GM23338 (cell line): Measurements from ENCODE around the gene SARDH. TPM values are rescaled to one million over a fixed set of nuclear protein-coding genes. Genes with fewer than 3 reads are reported as not detected.

Source experiments
- ATAC-seq: fragments of 200-7000 bp; cut with Tn5 transposase; 3 replicates; pipeline ENCODE4 v1.9.1; 2020
- DNase-seq: peaks from one replicate; pipeline ENCODE4 v3.0.0-alpha.2; 2015; ENCODE audit warnings: low spot score
- H2AFZ ChIP-seq: fragments of 200-600 bp; sonication (generic); 2 replicates; pipeline ENCODE4 v1.8.0; 2016; ENCODE audit warnings: antibody characterized with exemption, mild to moderate bottlenecking, moderate library complexity
- H3F3A ChIP-seq: fragments of 200-600 bp; sonication (generic); replicated peaks from 2 replicates; pipeline ENCODE4 v1.8.0; 2017; ENCODE audit warnings: antibody characterized with exemption, mixed run types, low read depth
- H3K27ac ChIP-seq: fragments of 200-600 bp; sonication (generic); 2 replicates; pipeline ENCODE4 v1.6.1; 2016; ENCODE audit warnings: low read depth
- H3K27me3 ChIP-seq: fragments of 200-600 bp; sonication (generic); 2 replicates; pipeline ENCODE4 v1.8.0; 2016; ENCODE audit warnings: mild to moderate bottlenecking, mixed run types, moderate library complexity; ENCODE audit not compliant: insufficient read depth
- H3K36me3 ChIP-seq: fragments of 200-600 bp; sonication (generic); 2 replicates; pipeline ENCODE4 v1.8.0; 2016; ENCODE audit warnings: mild to moderate bottlenecking; ENCODE audit not compliant: insufficient read depth
- H3K4me1 ChIP-seq: fragments of 200-600 bp; sonication (generic); 2 replicates; pipeline ENCODE4 v1.8.0; 2016; ENCODE audit warnings: mild to moderate bottlenecking, moderate library complexity; ENCODE audit not compliant: insufficient read depth
- H3K4me2 ChIP-seq: fragments of 200-600 bp; sonication (generic); 2 replicates; pipeline ENCODE4 v1.7.1; 2017; ENCODE audit warnings: mixed run types
- H3K4me3 ChIP-seq: fragments of 200-600 bp; sonication (generic); 2 replicates; pipeline ENCODE4 v1.6.1; 2016; ENCODE audit warnings: mixed run types
- H3K79me2 ChIP-seq: fragments of 200-600 bp; sonication (generic); replicated peaks from 2 replicates; pipeline ENCODE4 v1.8.0; 2017; ENCODE audit warnings: mild to moderate bottlenecking; ENCODE audit not compliant: insufficient read depth
- H3K9me2 ChIP-seq: fragments of 200-600 bp; sonication (generic); 2 replicates; pipeline ENCODE4 v1.8.0; 2017; ENCODE audit not compliant: insufficient read depth
- H4K20me1 ChIP-seq: fragments of 200-600 bp; sonication (generic); replicated peaks from 2 replicates; pipeline ENCODE4 v1.8.0; 2017; ENCODE audit warnings: mild to moderate bottlenecking; ENCODE audit not compliant: insufficient read depth
- H3K27ac Mint-ChIP-seq: 2 replicates; pipeline ENCODE4 v1.8.0; 2020; ENCODE audit warnings: inconsistent platforms, mild to moderate bottlenecking, moderate library complexity, mixed read lengths
- H3K27me3 Mint-ChIP-seq: 3 replicates; pipeline ENCODE4 v1.8.0; 2022; ENCODE audit warnings: low read depth, mild to moderate bottlenecking, moderate library complexity, mixed read lengths, inconsistent platforms; ENCODE audit not compliant: insufficient read depth, poor library complexity
- H3K36me3 Mint-ChIP-seq: 3 replicates; pipeline ENCODE4 v1.8.0; 2021; ENCODE audit warnings: low read depth, mild to moderate bottlenecking, inconsistent platforms, moderate library complexity, mixed read lengths
- H3K4me1 Mint-ChIP-seq: 3 replicates; pipeline ENCODE4 v1.8.0; 2020; ENCODE audit warnings: mild to moderate bottlenecking, inconsistent platforms, mixed read lengths
- H3K4me3 Mint-ChIP-seq: 3 replicates; pipeline ENCODE4 v1.8.0; 2021; ENCODE audit warnings: moderate library complexity, mild to moderate bottlenecking, inconsistent platforms, mixed read lengths
- H3K9me3 Mint-ChIP-seq: 3 replicates; pipeline ENCODE4 v1.8.0; 2020; ENCODE audit warnings: moderate library complexity, mild to moderate bottlenecking, inconsistent platforms, mixed read lengths
- CREB1 ChIP-seq: fragments of 250-450 bp; sonication (Bioruptor Pico); IDR thresholded peaks from 2 replicates; pipeline ENCODE4 v1.5.0; 2020; ENCODE audit warnings: low read depth, mild to moderate bottlenecking, moderate library complexity
- ETS1 ChIP-seq: IDR thresholded peaks from 2 replicates; pipeline ENCODE4 v1.6.1; 2016; ENCODE audit warnings: antibody characterized with exemption
- EZH2 ChIP-seq: fragments of 200-600 bp; sonication (generic); IDR thresholded peaks from one replicate; pipeline ENCODE4 v1.8.0; 2017; ENCODE audit warnings: antibody characterized with exemption, mild to moderate bottlenecking, low read depth; ENCODE audit not compliant: unreplicated experiment
- EZH2phosphoT487 ChIP-seq: fragments of 200-600 bp; sonication (generic); IDR thresholded peaks from one replicate; pipeline ENCODE4 v1.8.1; 2018; ENCODE audit warnings: antibody characterized with exemption; ENCODE audit not compliant: unreplicated experiment
- JUNB ChIP-seq: IDR thresholded peaks from one replicate; pipeline ENCODE4 v1.6.1; 2016; ENCODE audit warnings: antibody characterized with exemption; ENCODE audit not compliant: unreplicated experiment
- NANOG ChIP-seq: IDR thresholded peaks from 2 replicates; pipeline ENCODE4 v1.6.1; 2016; ENCODE audit warnings: antibody characterized with exemption, borderline replicate concordance
- POLR2AphosphoS5 ChIP-seq: IDR thresholded peaks from 2 replicates; pipeline ENCODE4 v1.6.1; 2016; ENCODE audit warnings: antibody characterized with exemption, low read depth
- STAT1 ChIP-seq: IDR thresholded peaks from one replicate; pipeline ENCODE4 v1.6.1; 2016; ENCODE audit warnings: antibody characterized with exemption; ENCODE audit not compliant: unreplicated experiment
- ZNF114 ChIP-seq: fragments of 250-450 bp; sonication (Bioruptor Pico); IDR thresholded peaks from 2 replicates; pipeline ENCODE4 v1.5.0; 2020; ENCODE audit warnings: mild to moderate bottlenecking, moderate library complexity
- ZNF331 ChIP-seq: fragments of 250-450 bp; sonication (Bioruptor Pico); IDR thresholded peaks from 2 replicates; pipeline ENCODE4 v1.5.0; 2020; ENCODE audit warnings: low read depth, mild to moderate bottlenecking, moderate library complexity
- ZNF462 ChIP-seq: fragments of 250-450 bp; sonication (Bioruptor Pico); IDR thresholded peaks from 2 replicates; pipeline ENCODE4 v1.5.0; 2020; ENCODE audit warnings: mild to moderate bottlenecking, moderate library complexity
- polyA plus RNA-seq: library from polyadenylated mRNA; unstranded; fragments of >200 nt; fragmentation: Nextera tagmentation; extraction: Ambion mirVana; gene quantifications from 2 replicates; pipeline ENCODE4 v1.2.1, GENCODE V29; 2016
- total RNA-seq: library from RNA; depleted of rRNA; stranded (reverse); fragments of >200 nt; shearing (Covaris generic); gene quantifications from 2 replicates; pipeline ENCODE4 v1.2.3, GENCODE V29; 2014
- TF ChIP-seq, protein P1 (sequence below), 2 experiments: fragments of 200-600 bp in 1 of 2; sonication (generic) in 1 of 2; conservative IDR thresholded peaks; 2 replicates each; pipeline versions ENCODE4 v1.5.1 to v1.6.1; 2016 to 2017; ENCODE audit warnings: antibody characterized with exemption in 2 of 2, low read depth in 2 of 2, mild to moderate bottlenecking in 2 of 2, moderate library complexity in 1 of 2

The SARDH gene
- total and polyA plus RNA-seq, 2 experiments from 2014 or later: 2.8 to 10.4 TPM

DNA sequence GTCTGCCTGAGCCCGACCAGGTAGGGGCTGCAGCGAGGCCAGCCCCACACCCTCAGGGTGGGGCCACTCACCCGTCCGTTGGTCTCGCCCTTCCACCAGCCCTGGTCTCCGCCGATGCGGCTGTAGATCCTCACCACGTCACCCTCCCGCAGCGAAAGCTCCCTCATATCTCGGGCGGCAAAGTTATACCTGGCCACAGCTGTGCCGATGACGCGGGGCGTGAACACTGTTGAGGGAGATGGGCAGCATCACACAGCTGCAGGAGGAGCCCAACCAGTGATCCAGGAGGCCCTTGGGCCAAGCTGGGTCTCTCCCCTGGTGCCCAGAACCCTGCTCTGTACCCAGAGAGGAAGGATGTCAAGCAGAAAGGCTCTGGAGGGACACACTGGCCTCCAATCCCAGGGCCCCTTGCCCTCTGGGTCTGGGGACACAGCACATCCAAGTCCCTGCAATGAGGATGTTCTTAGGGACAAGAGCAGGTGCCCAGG is 30.3 kb upstream of the SARDH start:
- Histone ChIP-seq H4K20me1 (0 out of 2 replicates have a peak, but pooled peaks cover 3% of the 10 kb centered on the region), H3K79me2 (no peaks in the 10 kb centered on the region), H3F3A (no peaks in the 10 kb centered on the region), H3K9me2 (no peaks in the 10 kb centered on the region), H3K4me3 (no peak overlapping the region), H3K4me1 (no peaks in the 10 kb centered on the region), H3K27ac (no peak overlapping the region), H3K36me3 (no peaks in the 10 kb centered on the region), H3K4me2 (no peak overlapping the region), H3K27me3 (no peaks in the 10 kb centered on the region), H2AFZ (no peak overlapping the region)
- DNase-seq (no peak), ATAC-seq (no peak)
- peaks cover 36% of the 10 kb centered on the region for H3K36me3 Mint-ChIP-seq
- H3K27me3 Mint-ChIP-seq: peaks cover 6% of the 10 kb centered on the region
- TF ChIP-seq NANOG (no peak), ZNF331 (no peak), EZH2phosphoT487 (no peak), STAT1 (no peak), CREB1 (no peak)
- H3K4me3 Mint-ChIP-seq: no peak overlapping the region
- no peaks in the 10 kb centered on the region for H3K4me1 Mint-ChIP-seq
- H3K27ac Mint-ChIP-seq: no peak overlapping the region
- H3K9me3 Mint-ChIP-seq: peaks cover 11% of the 10 kb centered on the region; the same call in 2 of the 3 replicates

- H3K9me2 ChIP-seq: no peaks in the 10 kb centered on the region
- H3K4me3 Mint-ChIP-seq: no peak overlapping the region
- DNase-seq (no peak), ATAC-seq (no peak)
- H3F3A ChIP-seq: no peaks in the 10 kb centered on the region
- no peaks in the 10 kb centered on the region for H3K4me1 ChIP-seq
- H3K79me2 ChIP-seq: no peaks in the 10 kb centered on the region
- peaks cover 11% of the 10 kb centered on the region; the same call in 2 of the 3 replicates for H3K9me3 Mint-ChIP-seq
- no peaks in the 10 kb centered on the region for H3K4me1 Mint-ChIP-seq
- peaks cover 36% of the 10 kb centered on the region for H3K36me3 Mint-ChIP-seq
- no peak overlapping the region for H3K27ac ChIP-seq
- no peaks in the 10 kb centered on the region for H3K36me3 ChIP-seq
- H2AFZ ChIP-seq: no peak overlapping the region
- H3K27me3 Mint-ChIP-seq: peaks cover 6% of the 10 kb centered on the region
- H3K4me3 ChIP-seq: no peak overlapping the region
- H3K4me2 ChIP-seq: no peak overlapping the region
- no peaks in the 10 kb centered on the region for H3K27me3 ChIP-seq
- 0 out of 2 replicates have a peak, but pooled peaks cover 3% of the 10 kb centered on the region for H4K20me1 ChIP-seq
- no peak overlapping the region for H3K27ac Mint-ChIP-seq
- TF ChIP-seq NANOG (no peak), POLR2AphosphoS5 (no peak), EZH2 (no peak), ZNF114 (CRISPR knock-in tag) (no peak), EZH2phosphoT487 (no peak), ZNF462 (CRISPR knock-in tag) (no peak), STAT1 (no peak), ZNF331 (no peak), JUNB (no peak), ETS1 (no peak)
- TF ChIP-seq, protein P1, sequence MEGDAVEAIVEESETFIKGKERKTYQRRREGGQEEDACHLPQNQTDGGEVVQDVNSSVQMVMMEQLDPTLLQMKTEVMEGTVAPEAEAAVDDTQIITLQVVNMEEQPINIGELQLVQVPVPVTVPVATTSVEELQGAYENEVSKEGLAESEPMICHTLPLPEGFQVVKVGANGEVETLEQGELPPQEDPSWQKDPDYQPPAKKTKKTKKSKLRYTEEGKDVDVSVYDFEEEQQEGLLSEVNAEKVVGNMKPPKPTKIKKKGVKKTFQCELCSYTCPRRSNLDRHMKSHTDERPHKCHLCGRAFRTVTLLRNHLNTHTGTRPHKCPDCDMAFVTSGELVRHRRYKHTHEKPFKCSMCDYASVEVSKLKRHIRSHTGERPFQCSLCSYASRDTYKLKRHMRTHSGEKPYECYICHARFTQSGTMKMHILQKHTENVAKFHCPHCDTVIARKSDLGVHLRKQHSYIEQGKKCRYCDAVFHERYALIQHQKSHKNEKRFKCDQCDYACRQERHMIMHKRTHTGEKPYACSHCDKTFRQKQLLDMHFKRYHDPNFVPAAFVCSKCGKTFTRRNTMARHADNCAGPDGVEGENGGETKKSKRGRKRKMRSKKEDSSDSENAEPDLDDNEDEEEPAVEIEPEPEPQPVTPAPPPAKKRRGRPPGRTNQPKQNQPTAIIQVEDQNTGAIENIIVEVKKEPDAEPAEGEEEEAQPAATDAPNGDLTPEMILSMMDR (conservative IDR thresholded peaks at IDR 0.05; ENCODE audit: low read depth in 2 of 2): no peak
Measured at GRCh38 chr9:133767625-133768024, 29.5 kb upstream of the SARDH start.
